Osteocyte (in vitro differentiated cells): ENCODE measurements around the gene AHCY. TPM values are rescaled to one million over a fixed set of nuclear protein-coding genes. Genes with fewer than 3 reads are reported as not detected.
A peak's percentile ranks its signal among the peaks of the same experiment; 100 is the strongest.
"Not testable (repeated sequence)": the region's sequence is repeated elsewhere in the genome, so short reads cannot be mapped to it uniquely, and the experiment has no call there.

Experiments used
- DNase-seq: peaks from one replicate; pipeline ENCODE4 v3.0.0; 2021; ENCODE audit warnings: mixed read lengths; ENCODE audit not compliant: unreplicated experiment; ENCODE audit errors: extremely low spot score
- H3K27ac Mint-ChIP-seq: one replicate; pipeline ENCODE4 v1.8.0; 2021; ENCODE audit warnings: mild to moderate bottlenecking, mixed read lengths; ENCODE audit not compliant: unreplicated experiment
- H3K27me3 Mint-ChIP-seq: one replicate; pipeline ENCODE4 v1.8.0; 2021; ENCODE audit warnings: mixed read lengths; ENCODE audit not compliant: unreplicated experiment
- H3K36me3 Mint-ChIP-seq: one replicate; pipeline ENCODE4 v1.8.0; 2021; ENCODE audit warnings: mixed read lengths; ENCODE audit not compliant: unreplicated experiment
- H3K4me1 Mint-ChIP-seq: one replicate; pipeline ENCODE4 v1.8.0; 2021; ENCODE audit warnings: mixed read lengths; ENCODE audit not compliant: unreplicated experiment
- H3K4me3 Mint-ChIP-seq: one replicate; pipeline ENCODE4 v1.8.0; 2021; ENCODE audit warnings: mild to moderate bottlenecking, moderate library complexity, mixed read lengths; ENCODE audit not compliant: unreplicated experiment
- H3K9me3 Mint-ChIP-seq: one replicate; pipeline ENCODE4 v1.8.0; 2021; ENCODE audit warnings: mixed read lengths; ENCODE audit not compliant: unreplicated experiment
- total RNA-seq: library from RNA; stranded (reverse); gene quantifications from 2 replicates; pipeline ENCODE4 v1.2.1, GENCODE V29; 2021
- TF ChIP-seq, protein P1 (sequence below): fragments of 200-600 bp; sonication (generic); IDR thresholded peaks from 2 replicates; pipeline ENCODE4 v1.5.0; 2021; ENCODE audit warnings: antibody characterized with exemption, mild to moderate bottlenecking, moderate library complexity

Gene AHCY
- total RNA-seq, 1 donor from 2014 or later = 110 TPM

DNA sequence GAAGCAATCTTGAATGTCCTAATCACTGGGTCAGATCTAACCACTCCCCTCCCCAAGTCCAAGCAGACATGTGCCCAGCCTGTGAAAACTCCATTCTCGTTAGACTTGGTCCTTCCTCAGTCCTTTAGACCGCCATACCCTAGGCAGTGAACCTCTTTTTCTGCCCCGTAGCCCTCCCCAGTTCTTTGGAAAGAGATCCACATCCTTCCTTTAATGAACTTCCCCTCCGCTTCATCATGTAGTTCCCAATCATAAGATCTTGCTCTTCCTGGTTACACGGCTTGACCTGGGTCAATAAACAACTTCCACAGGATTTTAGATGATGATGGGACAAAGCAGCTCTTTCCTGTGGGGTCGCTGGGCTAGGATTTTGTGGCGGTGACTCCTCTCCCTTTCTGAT, 9.6 kb downstream of the AHCY start:
- Mint-ChIP-seq H3K9me3 (no peaks in the 10 kb centered on the region), H3K36me3 (peaks cover 37% of the 10 kb centered on the region), H3K4me3 (no peak overlapping the region), H3K27ac (peak overlapping the region; percentile 31), H3K4me1 (no peaks in the 10 kb centered on the region), H3K27me3 (no peaks in the 10 kb centered on the region)
- no peak for DNase-seq
- TF ChIP-seq, protein P1, sequence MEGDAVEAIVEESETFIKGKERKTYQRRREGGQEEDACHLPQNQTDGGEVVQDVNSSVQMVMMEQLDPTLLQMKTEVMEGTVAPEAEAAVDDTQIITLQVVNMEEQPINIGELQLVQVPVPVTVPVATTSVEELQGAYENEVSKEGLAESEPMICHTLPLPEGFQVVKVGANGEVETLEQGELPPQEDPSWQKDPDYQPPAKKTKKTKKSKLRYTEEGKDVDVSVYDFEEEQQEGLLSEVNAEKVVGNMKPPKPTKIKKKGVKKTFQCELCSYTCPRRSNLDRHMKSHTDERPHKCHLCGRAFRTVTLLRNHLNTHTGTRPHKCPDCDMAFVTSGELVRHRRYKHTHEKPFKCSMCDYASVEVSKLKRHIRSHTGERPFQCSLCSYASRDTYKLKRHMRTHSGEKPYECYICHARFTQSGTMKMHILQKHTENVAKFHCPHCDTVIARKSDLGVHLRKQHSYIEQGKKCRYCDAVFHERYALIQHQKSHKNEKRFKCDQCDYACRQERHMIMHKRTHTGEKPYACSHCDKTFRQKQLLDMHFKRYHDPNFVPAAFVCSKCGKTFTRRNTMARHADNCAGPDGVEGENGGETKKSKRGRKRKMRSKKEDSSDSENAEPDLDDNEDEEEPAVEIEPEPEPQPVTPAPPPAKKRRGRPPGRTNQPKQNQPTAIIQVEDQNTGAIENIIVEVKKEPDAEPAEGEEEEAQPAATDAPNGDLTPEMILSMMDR = no peak

DNA sequence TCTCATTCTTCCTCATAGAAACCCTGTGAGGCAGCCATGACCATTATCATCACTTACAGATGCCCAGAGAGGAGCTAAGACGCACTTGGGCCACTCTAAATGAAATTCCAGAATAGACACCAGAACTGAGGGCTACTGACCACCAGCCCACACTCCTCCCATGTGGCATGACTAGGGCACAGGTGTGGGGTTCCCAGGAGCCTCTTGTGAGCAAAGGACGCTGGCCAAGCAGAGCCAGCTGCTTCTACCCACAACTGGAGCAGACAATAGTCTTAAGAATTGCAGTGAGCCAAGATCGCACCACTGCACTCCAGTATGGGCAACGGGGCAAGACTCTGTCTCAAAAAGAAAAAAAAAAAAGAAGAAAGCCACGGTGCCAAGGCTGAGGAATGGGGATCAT, 10.0 kb downstream of the AHCY start:
- H3K27ac Mint-ChIP-seq = no peak overlapping the region
- H3K4me1 Mint-ChIP-seq = no peaks in the 10 kb centered on the region
- TF ChIP-seq, protein P1 = no peak
- DNase-seq = no peak
- H3K36me3 Mint-ChIP-seq = peaks cover 40% of the 10 kb centered on the region
- no peak overlapping the region for H3K4me3 Mint-ChIP-seq
- no peaks in the 10 kb centered on the region for H3K27me3 Mint-ChIP-seq
- no peaks in the 10 kb centered on the region for H3K9me3 Mint-ChIP-seq

DNA sequence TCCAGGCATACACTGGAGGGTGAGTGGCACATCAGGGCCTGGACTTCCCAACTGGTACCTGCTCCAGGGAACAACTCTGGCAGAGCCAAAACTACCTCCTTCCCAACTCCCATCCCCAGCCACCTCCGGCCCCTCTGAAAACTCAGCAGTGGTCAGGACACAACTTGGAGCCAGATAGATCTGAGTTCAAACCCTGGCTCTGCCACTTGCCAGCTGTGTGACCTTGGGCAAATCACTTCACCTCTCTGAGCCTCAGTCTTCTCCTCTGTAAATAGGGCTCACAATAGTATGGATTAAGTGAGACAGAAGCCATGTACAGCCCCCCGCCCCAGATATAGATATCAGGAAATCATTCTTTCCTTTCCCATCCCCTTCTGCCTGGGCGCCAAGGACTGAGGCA, 10.7 kb downstream of the AHCY start:
- H3K27me3 Mint-ChIP-seq = no peaks in the 10 kb centered on the region
- no peak overlapping the region for H3K4me3 Mint-ChIP-seq

DNA sequence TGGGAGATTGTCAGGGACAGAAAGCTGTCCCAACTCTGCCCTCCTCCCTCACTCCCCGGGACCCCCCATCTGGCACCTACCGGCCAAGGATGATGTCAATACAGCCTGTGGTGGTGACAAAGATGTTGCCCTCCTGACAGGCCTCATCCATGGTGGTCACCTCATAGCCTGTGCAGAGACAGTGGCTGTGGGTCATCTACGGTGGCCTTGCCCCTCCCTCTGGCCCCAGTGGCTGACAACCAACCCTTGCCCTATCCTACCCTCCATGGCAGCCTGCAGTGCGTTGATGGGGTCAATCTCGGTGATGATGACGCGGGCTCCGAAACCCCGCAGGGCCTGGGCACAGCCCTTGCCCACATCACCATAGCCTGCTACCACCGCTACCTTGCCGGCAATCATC, 12.7 kb downstream of the AHCY start:
- H3K9me3 Mint-ChIP-seq = no peaks in the 10 kb centered on the region
- no peaks in the 10 kb centered on the region for H3K4me1 Mint-ChIP-seq
- DNase-seq = no peak
- TF ChIP-seq, protein P1 = no peak
- H3K4me3 Mint-ChIP-seq = no peak overlapping the region
- H3K36me3 Mint-ChIP-seq = peaks cover 48% of the 10 kb centered on the region
- H3K27ac Mint-ChIP-seq = no peak overlapping the region
- no peaks in the 10 kb centered on the region for H3K27me3 Mint-ChIP-seq

More for the DNA sequence above, 10.7 kb downstream of the AHCY start:
- Mint-ChIP-seq H3K27ac (no peak overlapping the region), H3K4me1 (no peaks in the 10 kb centered on the region), H3K36me3 (peaks cover 43% of the 10 kb centered on the region), H3K9me3 (no peaks in the 10 kb centered on the region)
- TF ChIP-seq, protein P1 = no peak
- DNase-seq = no peak

DNA sequence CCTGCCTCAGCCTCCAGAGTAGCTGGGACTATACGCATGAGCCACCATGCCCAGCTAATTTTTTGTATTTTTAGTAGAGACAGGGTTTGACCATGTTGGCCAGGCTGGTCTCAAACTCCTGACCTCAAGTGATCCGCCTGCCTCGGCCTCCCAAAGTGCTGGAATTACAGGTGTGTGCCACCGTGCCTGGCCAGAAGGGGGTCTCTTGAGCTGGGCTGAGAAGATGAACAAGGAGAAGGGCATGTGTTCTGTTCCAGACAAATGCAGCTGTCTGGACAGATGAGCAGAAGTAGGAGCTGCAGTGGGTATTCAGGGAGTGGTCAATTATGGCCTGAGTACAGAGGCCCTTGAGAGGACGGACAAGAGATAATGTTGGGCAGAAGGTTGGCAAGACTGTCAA, 15.7 kb downstream of the AHCY start:
- not testable (repeated sequence) for H3K27me3 Mint-ChIP-seq, H3K4me3 Mint-ChIP-seq, H3K27ac Mint-ChIP-seq, DNase-seq, H3K4me1 Mint-ChIP-seq, H3K9me3 Mint-ChIP-seq
- H3K36me3 Mint-ChIP-seq = peaks cover 46% of the 10 kb centered on the region

DNA sequence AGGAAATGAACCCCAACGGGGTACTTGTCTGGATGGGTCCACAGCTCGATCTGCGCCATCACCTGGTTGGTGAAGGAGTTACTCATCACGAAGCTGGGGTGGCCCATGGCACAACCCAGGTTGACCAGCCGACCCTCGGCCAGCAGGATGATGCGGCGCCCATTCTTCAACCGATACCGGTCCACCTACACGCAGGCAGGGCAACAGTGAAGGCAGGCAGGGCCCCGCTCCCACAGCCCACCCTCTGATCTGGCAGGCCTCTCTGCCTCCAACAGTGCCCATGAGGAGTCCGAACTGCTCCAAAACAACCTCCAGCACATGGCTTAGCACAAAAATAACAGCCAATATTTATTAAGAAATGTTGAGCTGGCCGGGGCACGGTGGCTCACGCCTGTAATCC, 17.7 kb downstream of the AHCY start:
- no peak for DNase-seq
- Mint-ChIP-seq H3K27ac (no peak overlapping the region), H3K4me1 (no peaks in the 10 kb centered on the region), H3K36me3 (peaks cover 37% of the 10 kb centered on the region), H3K27me3 (no peaks in the 10 kb centered on the region), H3K9me3 (no peaks in the 10 kb centered on the region), H3K4me3 (no peak overlapping the region)
- TF ChIP-seq, protein P1 = no peak
